CD4-positive, alpha-beta T cell treated with Interleukin-6 at 100 ng/mL for 8 hours (primary cell): Measurements from ENCODE around the gene DNAJC11.
"Not testable (repeated sequence)": the region's sequence is repeated elsewhere in the genome, so short reads cannot be mapped to it uniquely, and the experiment has no call there.

Source experiments
- DNase-seq: peaks from one replicate; pipeline ENCODE4 v3.0.0-alpha.2; 2020; ENCODE audit warnings: mixed read lengths, low spot score

DNAJC11 gene

DNA sequence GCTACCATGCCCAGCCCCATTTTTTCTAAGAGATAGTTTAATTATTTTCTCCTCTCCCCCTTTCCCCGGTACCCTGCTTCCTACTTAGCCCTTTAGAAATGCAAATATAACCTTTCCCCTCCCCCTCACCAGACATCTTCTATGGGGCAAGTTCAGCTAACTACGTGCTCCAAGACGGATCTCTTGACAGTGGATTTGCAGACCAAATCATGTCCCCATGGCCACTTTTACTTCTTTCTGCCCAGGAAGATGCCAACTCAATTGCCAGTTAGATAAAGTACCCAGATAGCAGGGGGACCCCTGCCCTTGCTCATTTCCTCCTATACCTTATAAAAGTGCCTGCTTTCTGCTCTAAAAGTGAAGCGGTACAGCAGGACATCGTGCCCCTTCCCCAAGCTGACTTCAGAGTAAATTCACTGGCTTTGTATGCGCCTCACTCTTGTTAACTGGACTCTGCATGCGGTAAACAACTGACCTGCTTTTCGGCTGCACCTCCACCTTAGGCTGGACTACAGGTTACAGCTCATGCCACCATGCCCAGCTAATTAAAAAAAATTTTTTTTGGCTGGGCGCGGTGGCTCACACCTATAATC lies 7.4 kb downstream of the DNAJC11 start:
- DNase-seq = no peak

DNA sequence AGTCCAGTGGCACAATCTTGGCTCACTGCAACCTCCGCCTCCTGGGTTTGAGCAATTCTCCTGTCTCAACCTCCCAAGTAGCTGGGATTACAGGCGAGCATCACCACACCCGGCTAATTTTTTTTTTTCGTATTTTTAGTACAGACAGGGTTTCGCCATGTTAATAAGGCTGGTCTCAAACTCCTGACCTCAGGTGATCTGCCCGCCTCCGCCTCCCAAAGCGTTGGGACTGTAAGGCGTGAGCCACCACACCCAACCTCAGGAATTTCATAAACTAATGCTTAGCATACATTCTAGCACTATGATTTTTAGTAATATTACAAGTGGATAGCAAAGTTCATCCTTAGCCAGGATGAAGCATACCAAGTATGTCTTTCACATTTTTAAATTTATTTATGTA lies 8.7 kb downstream of the DNAJC11 start:
- DNase-seq = no peak

DNA sequence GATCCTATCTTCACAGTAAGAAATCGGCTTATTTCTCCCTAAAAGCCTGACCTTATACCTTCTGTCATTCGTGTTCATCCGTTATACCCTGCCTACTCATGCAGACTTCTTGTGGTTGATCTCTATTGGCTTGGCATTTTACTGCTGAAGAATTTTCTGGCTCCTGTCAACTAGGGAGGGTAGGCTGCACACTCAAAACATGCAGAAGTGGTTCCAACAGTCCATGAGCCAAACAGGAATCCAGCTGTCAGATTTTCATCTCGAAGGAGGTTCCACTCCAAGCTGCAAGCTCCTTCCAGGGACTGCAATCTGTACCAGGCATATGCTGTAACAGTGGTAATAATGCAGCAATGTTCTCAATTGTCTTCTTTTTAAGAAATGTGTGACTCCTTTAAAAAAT lies 10.1 kb downstream of the DNAJC11 start:
- no peak for DNase-seq

DNA sequence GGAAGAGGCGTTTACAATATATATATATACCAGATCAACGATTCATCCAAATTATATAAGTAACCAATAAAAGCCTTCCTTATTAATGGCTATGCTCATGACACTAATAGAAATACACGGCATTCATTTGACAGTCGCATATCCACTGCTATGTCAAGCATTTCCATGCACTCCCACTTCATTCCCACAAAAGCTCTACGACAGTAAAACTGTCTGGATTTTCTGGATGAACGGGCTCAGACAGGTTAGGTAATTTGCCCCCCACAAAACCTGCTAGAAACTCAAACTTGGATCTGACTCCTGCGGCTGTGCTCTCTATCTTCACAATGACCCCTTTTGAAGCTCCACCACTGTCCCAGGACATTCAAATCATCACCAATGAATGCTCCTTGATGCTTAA lies 11.4 kb downstream of the DNAJC11 start:
- DNase-seq = no peak

DNA sequence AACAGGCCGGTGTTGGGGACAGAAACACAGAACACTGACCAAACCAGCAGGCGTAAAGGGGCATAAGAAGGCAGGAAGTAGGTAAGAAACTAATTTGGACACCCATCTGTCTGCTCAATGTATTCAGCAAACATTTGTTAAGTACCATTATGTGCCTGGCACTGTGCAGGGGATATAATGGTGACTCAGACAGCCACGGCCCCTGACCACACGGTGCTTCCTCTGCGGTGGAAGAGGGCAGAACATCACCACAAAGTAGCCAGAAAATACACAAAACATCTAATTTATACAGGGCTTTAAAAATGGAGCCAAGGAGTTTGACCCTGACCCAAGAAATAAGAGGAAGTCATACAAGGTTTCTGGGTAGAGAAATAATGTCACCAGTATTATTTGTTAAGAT lies 12.9 kb downstream of the DNAJC11 start:
- DNase-seq = no peak

DNA sequence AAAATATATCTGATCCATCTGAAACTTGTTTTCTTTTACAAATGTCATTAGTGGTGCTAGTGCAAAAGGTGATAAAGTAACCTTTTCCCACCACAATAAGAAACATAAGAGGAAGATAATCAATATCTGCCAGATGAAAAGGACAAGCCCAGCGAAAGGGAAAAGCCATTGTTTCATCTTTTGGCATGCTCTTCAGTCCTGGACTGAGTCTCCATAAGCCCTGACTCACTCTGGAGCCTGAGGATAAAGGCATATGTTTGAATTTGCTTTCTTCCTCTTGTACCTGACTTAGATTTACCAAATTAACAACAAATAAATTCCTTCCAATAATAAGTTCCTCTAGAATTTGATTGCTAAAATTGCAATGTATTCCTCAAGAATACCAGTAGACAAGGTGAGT lies 13.6 kb downstream of the DNAJC11 start:
- no peak for DNase-seq

DNA sequence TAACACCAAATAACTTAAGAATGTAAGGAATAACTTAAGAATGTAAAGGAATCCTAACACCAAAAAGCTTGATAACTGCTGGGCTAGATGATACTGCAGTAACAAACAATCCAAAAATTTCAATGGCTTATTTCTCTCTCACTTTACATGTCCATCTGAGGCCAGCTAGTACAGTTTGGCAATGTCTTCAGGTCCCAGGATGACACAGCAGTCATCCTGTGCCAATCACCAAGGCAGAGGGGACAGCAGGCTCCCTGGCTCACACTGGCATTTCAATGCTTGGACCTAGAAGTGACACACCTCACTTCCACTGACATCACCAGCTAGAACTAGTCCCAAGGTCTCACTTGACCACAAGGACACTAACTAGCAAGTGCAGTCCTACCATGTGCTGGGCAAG lies 15.3 kb downstream of the DNAJC11 start:
- no peak for DNase-seq

DNA sequence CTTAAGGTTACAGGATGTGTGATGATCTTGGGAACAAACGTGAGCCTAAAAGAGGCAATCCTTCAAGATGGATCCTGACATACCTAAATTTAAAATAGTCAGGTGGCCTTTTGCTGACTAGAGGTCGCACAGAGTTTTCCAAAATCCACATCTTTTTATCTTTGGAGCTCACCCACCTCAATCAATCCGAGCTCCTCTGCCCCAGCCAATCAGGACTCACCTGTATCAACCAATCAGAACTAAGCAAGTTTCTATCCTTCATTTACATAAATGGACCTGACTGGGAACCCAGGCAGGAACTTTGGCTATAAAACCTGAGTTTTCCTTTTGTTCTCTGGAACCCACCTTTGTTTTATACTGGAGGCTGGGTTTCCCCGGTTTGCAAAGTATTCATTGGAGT lies 16.2 kb downstream of the DNAJC11 start:
- DNase-seq = no peak

DNA sequence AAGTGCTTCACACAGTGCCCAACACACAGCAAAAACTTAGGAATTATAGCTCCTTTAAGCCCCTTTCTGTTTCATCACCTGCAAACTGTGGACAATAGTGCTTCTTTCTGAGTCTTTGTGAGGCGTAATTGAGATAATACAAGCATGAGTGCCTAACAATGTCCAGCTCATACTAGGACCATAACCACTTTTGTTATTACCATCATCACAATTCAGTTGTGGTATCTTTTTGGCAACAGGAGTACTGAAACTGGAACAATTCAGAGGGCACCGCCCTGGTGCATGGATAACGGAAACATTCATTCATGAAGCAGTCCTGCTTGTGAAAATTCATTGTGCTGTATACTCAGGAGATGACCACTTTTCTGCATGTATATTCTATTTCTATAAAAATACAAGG lies 18.2 kb downstream of the DNAJC11 start:
- no peak for DNase-seq

DNA sequence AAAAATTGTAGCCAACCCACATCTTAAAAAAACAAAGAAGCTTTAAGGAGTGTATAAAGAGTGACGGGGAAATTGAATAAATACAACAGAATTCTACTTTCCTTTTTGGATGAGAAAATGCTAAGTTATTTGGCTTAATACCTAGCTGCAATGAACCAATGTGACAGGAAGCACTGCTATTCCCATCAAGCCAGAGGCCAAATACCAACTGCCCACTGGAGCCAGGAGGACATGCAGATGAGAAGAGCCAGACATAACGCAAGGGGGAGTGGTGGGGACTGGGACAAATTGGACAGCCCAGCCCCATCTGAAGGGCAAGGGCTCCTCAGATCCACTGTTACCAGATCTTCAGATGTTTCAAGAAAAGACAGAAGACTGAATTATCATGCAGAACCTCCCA lies 25.7 kb downstream of the DNAJC11 start:
- DNase-seq = no peak

DNA sequence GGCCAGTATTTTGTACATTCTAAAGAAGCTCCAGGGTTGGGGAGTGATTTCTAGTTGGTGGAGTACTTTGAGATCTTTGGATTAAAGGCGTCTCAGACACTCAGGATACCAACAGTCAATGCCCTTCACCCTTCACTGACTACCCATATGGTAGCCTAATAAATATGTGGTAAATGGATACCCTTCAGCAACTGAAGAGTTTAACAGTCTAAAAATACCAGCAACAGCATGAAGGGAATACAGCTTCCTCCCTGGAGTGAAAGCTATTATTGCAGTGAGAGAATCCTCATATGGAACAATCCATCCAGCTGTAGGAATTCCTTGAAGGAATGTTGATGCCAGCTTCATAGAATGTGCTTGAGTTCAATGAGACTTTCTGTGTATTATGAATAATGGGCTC lies 26.8 kb downstream of the DNAJC11 start:
- no peak for DNase-seq

DNA sequence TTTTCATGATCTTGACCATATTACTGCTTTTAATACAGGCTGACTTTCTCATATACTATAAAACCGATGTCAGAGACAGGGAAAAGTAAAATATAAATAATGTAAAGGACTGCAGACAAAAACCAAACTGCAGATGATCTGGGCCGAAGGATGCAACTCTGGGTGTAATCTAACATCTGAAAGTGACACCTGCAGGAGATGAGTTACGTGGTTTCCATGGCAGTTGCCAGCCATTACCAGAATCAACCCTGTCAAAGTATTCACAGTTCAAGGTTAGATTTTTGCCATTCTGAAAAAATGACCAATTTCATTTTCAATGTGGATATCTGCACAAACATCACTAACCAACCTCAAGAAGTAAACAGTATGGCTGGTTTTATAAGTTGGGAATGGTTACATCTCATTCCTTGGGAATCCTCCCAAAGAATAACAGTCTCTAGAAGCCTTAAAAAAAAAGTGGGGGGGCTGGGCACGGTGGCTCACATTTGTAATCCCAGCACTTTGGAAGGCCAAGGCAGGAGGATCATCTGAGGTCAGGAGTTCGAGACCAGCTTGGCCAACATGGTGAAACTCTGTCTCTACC lies 27.7 kb downstream of the DNAJC11 start:
- DNase-seq = no peak

DNA sequence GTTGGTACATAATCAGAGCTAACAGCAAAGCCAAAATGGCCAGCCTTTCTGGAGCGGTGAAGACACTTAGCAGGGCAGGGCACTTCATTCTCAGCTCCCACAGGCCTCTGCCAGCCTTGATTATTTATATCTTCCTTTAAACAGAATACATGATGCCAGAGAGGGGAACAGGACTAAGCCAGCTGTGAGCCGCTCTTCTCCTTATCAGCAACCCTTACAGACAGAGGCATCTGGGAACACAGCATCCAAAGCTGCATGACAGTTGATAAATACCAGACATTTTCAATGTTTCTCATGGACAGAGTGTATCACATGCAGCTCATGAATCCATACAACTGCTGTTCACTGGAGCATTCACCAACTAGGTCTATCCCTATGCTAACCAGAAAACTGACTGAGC lies 29.1 kb downstream of the DNAJC11 start:
- DNase-seq = no peak

DNA sequence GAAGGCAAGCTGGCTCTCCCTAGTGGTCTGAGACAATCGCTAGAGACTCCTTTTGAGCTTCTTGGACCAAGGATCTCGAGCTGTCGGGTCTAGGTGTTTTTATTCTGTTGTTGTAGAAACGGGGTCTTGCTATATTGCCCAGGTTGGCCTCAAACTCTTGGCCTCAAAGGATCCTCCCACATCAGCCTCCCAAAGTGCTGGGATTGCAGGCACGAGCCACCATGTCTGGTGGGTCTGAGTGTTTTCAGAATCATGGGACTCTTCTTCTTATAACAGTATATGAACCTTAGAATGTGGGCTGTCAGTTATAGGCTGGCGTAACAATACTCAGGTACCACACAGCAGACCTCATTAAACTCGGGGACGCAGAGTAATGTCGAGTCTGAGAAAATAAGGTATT lies 33.1 kb downstream of the DNAJC11 start:
- no peak for DNase-seq

DNA sequence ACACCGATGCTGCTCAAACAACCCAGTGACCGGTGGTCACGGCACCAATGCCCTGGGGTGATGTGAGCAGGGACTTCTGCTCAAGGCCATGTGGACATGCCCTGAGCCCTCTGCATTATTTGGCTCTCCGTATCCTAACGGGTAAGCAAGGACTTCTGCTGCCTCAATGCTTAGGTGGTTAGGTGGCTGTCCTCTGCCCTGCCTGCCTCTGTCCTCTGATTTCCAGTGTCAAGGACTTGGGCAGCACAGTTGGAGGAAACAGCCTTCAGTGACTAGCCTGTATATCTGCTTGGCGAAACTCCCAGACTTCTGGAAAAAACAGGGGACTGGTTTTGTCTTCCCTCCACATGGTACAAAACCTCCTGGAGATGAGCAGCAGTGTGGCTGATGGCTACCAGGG lies 34.5 kb downstream of the DNAJC11 start:
- no peak for DNase-seq

DNA sequence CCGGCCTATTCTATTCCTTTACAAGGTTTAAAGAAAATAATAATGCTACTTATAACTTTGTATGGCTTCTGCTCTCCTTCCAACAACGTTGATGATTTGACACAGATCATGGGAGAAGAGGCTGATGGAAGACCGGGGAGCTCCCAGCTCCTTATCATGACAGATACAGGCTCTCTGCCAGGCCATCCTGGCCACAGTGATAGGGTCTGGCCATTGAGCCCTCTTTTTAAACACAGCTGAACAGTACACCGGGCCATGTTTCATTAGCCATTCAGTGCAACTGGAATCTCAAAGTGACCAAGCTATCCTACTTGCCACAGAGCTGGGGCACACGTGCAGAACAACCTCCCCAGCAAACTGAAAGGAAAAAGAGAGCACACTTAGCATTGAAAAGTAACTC lies 34.9 kb downstream of the DNAJC11 start:
- DNase-seq = no peak

DNA sequence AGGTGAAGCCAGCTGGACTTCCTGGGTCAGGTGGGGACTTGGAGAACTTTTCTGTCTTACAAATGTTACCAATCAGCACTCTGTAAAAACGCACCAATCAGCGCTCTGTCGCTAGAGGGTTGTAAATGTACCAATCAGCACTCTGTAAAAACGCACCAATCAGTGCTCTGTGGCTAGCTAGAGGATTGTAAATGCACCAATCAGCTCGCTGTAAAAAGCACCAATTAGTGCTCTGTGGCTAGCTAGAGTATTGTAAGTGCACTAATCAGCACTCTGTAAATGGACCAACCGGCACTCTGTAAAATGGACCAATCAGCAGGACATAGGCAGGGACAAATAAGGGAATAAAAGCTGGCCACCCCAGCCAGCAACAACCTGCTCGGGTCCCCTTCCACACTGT lies 39.1 kb downstream of the DNAJC11 start:
- not testable (repeated sequence) for DNase-seq

DNA sequence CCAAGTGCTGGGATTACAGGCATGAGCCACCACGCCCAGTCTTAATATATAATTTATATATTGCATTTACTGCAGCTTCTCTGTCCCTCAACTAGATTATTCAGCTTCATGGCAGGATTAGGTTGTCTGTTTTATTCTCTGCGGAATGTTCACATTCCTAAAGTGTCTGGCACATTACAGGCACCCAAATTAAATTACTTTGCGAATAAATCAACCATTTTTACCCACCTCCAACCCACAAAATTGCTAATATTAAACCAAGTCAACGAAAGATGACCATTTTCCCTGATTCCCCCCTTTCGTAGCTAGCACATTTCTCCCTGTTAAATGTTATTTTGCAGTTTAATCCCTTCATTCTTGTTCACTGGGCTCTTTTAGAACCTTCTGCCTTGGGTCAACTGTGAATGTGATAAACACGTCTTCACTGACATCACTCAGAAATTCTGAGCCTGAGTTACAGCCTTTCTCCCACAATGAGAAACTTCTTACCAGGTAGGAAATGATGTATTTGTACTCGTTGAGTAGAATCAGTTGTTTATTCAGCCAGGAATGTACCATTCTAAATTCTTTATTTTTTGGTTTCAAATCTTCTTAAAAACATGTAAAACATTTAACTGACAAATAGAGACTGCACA lies 41.1 kb downstream of the DNAJC11 start:
- DNase-seq = no peak

DNA sequence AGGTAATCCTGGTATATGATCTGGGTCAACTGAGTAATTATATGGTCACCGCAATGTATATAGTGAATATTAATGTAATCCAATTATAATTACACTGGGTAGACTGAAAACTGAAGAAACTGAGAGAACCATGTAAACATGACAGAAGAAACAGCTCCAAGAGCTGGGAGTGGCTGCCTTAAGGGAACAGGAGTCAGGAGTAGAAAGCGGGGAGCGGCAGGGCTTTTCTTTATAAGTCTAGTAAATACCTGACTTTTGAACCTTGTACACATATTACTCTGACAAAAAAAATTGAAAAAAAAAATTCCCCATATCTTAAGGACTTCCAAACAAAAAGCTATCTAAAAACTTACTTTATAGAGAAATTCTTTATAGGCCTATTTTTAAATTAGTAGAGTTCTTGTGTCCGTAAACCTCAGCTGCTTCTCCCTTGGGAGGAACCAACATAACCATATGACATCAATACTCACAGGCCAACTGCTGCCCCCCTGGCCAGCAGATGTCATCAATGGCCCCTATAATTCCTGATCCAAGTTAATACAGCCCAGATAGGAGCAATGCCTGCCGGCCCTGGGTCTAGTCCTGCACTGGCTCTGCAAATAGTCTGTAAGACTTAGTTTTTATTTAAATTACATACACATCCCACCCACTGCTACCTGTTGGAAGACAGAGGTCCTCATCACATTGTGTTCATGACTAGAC lies 43.1 kb downstream of the DNAJC11 start:
- DNase-seq = no peak

DNA sequence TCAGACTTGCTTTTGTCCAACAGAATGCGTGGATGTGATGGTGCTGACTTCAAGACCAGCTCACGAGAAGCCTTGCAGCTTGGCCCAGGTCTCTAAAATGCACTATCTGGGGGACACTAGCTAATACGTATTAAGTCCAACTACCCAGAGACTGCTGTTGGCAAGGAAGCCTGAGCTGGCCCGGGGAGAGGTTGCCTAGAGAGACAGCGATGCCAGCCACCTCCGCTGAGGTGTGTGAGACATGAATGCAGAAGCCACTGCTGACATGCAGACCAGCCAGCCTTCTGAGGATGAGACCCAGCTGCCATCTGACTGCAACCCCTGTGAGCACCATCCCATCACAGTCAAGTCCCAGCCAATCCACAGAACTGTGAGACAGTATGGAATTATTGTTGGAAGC lies 44.5 kb downstream of the DNAJC11 start:
- DNase-seq = no peak

DNA sequence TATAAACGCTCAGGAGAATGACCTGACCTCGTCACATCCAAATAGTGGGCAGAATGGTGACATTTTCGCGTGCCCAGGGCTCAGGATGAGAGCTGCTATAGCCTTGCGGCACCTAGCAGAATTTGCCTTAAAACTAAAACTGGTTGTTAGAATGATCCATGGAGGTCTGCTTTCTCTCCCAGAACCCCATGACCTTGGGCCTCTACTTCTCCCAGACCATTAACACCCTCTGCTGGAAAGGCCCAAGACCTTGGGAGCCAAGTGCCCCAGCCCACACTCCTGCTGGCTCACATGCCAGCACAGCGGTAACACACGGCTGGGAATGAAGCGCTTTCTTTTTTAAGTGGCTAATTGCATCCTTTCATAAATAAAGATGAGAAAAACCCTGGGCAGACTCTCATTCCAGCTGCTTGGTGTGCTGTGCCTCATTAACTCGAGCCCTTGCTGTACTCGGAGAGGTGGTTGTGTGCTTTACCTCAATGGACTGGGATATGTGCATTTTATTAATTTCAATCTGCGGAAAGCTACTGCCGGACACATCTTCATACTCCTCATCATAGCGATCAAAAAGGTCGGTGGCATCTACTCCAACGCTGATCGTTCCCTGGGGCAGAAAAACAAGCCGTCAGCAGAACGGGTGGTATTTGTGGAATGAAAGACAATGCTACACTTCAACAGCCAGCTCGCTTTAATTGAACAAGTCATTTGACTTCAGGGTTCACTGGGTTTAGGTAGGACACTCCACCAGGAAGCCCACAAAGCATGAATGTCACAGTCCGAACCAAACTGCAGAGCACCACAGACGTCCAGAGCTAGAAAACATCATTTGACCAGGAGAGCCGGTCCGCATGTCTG lies 48.0 kb downstream of the DNAJC11 start:
- no peak for DNase-seq

DNA sequence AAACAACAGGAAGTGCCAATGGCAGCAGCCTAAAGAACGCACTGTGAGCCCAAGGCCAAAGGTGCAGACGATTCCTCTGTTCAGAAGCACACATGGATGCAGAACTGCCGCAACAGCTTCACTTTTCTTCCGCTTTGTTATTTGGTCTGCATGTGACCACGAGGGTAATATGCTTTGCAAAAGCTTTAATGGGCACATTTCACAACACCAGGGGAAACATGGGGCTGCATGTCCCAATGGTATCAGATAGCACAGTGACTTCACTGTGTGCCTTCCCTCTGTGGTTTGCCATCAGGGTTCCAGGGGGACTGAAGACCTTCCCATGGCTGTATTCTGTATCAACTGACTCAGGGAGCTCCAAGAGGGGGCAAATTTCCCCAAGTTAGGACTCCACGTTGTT lies 48.6 kb downstream of the DNAJC11 start:
- no peak for DNase-seq

DNA sequence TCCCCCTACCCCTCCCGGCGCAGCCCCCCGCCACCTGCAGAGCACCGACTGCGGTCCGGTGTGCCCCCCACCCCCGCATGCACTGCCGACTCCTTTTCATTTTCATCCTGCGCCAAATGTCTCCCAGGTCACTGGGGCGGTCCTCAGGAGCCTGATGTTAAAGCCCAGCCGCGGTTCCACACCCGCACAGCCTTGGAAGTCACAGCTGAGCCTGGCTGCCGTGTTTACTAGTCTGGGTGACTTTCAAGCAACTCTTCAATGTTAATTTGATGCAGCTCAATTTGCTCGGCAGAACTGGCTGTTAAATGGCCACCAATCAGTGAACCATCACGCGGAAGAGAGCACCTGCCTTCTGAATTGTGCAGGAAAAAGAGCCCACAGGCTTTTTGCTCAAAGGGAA lies 49.7 kb downstream of the DNAJC11 start:
- no peak for DNase-seq
